GM12891 (cell line): ENCODE data around the gene KLK12.

Experiments used
- DNase-seq: peaks from one replicate; pipeline ENCODE4 v3.0.0; 2011; ENCODE audit warnings: low spot score; ENCODE audit not compliant: insufficient read length
- FAIRE-seq: peaks from 2 replicates; lab custom pipeline; 2011; peaks lifted over from hg19 to GRCh38; lab: Jason Lieb, UNC
- PAX5 ChIP-seq: IDR thresholded peaks from 2 replicates; pipeline ENCODE4 v1.6.1; 2011; ENCODE audit warnings: low read length, moderate library complexity, mild to moderate bottlenecking; ENCODE audit not compliant: insufficient read depth, severe bottlenecking
- POLR2A ChIP-seq: IDR thresholded peaks from 2 replicates; pipeline ENCODE4 v1.6.1; 2011; ENCODE audit warnings: low read depth, low read length, control low read depth
- POLR2AphosphoS5 ChIP-seq: IDR thresholded peaks from 2 replicates; pipeline ENCODE4 v1.6.1; 2011; ENCODE audit warnings: low read depth, low read length, control low read depth
- POU2F2 ChIP-seq: IDR thresholded peaks from 2 replicates; pipeline ENCODE4 v1.6.1; 2011; ENCODE audit warnings: low read depth, mild to moderate bottlenecking, control low read depth, low read length, moderate library complexity
- SPI1 ChIP-seq: IDR thresholded peaks from 2 replicates; pipeline ENCODE4 v1.6.1; 2011; ENCODE audit warnings: low read depth, low read length, control low read depth
- TAF1 ChIP-seq: IDR thresholded peaks from 2 replicates; pipeline ENCODE4 v1.6.1; 2011; ENCODE audit warnings: low read depth, low read length, control low read depth

Gene KLK12

GRCh38 chr19:51071095-51071405 is 36.2 kb upstream of the KLK12 start:
- no peak for FAIRE-seq
- no peak for DNase-seq
- TF ChIP-seq POLR2AphosphoS5 (no peak), POU2F2 (no peak), SPI1 (no peak), PAX5 (no peak), TAF1 (no peak), POLR2A (no peak)

- TF ChIP-seq PAX5 (no peak), SPI1 (no peak), POLR2AphosphoS5 (no peak), POU2F2 (no peak), POLR2A (no peak), TAF1 (no peak)
- FAIRE-seq: no peak
- no peak for DNase-seq
These were observed 35.7 kb upstream of the KLK12 start for GRCh38 chr19:51070334-51071094.

- DNase-seq (no peak), FAIRE-seq (no peak)
- no peak for TF ChIP-seq POLR2A
- no peak for TF ChIP-seq POLR2AphosphoS5
- TF ChIP-seq POU2F2: no peak
- no peak for TF ChIP-seq PAX5
- TF ChIP-seq SPI1: no peak
- no peak for TF ChIP-seq TAF1
These were observed 31.8 kb upstream of the KLK12 start for GRCh38 chr19:51066393-51067186.

DNA sequence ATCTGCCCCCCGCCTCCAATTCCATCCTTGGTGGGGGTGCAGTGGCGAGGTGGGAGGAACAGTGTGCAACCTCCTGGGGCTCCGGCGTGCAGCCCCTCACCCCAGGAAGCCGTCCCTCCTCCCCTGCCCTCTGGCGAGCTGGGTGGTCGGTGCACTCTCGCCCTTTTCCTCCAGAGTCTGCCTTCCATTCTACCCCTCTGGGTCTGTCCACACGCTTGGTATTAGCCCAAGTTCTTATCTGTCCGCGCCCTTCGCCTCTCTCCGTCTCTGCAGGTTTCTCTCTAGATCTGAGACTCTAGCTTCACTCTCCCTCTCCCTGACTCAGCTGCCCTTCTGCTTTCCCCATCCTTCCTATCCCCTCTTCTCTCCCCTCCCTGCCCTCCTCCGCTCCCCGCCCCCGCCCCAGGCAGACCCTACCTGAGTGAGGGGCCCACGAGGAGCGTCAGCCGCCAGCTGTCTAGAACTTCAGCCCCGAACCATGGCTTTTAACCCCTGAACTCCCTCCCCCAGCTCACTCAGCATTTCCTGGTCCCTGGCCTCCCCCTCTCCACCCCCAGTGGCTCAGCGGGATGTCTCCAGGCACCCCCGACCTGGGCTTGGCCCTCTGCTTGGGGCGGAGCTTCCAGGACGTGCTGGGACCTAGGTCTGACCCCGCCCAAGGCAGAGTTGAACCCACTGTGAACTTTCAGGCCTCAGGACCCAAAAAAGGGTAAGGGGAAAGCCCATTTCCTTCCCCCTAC is 30.6 kb upstream of the KLK12 start:
- no peak for DNase-seq
- FAIRE-seq: no peak
- no peak for TF ChIP-seq POU2F2
- TF ChIP-seq POLR2AphosphoS5: no peak
- TF ChIP-seq POLR2A: no peak
- TF ChIP-seq TAF1: no peak
- no peak for TF ChIP-seq SPI1
- no peak for TF ChIP-seq PAX5

DNA sequence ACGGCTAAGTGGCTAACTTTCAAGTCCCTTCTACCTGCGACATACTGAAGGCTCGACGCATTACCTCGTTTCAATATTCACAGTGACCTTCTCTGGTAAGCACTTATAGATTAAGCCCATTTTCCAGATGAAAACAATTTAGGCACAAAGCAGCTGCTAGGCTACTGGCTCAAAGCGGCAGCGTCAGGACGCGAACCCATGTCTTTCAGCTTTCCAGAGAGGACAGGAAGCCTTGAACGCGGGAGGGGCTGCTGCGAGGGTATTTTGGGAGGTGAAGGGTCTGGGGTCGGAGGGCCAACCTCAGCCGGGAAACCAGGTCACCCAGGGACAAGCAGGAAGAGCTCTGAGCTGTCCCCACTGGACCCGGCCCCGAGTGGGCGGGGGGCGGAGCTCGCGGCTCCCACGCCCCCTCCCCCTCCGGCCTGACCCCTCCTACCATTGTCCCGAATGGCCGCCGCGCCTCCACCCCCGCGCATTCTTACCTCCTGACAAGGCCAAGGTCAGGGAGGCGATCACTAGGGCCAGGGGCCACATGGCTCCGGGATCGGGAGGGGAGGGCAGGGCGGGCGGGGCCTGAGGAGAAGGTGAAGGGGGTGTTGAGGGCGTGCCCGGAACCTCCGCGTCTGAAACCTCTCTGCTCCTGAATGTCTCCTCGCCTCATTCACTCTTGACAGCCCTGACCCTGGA is 29.9 kb upstream of the KLK12 start, which contains the start of gene KLK13:
Gene KLK13 (minus strand): TSS at position 559 of the 687 bp plus-strand sequence. CDS start 25 bp downstream, at position 534.
- TF ChIP-seq TAF1 (no peak), PAX5 (no peak), POLR2A (no peak), SPI1 (no peak), POLR2AphosphoS5 (no peak), POU2F2 (no peak)
- no peak for FAIRE-seq
- DNase-seq: no peak

DNA sequence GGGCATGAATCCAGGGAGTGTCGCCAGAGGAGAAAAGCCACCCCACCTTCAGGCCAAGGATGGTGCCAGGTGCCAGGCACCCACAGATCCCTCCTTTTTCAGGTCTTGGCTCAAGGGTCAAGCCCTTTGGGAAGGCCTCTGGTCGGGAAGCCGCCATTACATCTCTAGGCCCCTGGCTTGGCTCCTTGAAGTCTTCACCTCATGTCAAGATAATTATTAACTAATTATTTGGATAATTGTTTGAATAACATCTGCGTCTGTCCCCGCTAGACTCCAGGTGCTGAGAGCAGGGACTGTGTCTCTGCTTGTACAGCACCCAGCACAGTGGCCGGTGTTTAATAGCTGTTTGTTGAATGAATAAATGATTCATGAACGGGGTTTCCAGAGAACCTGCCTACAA is 28.9 kb upstream of the KLK12 start:
- TF ChIP-seq PAX5 (no peak), POLR2AphosphoS5 (no peak)
- DNase-seq (no peak), FAIRE-seq (no peak)

- TF ChIP-seq SPI1 (no peak), POLR2A (no peak), PAX5 (no peak), POU2F2 (no peak), TAF1 (no peak), POLR2AphosphoS5 (no peak)
- FAIRE-seq: no peak
- DNase-seq: no peak
These were observed 26.2 kb upstream of the KLK12 start for GRCh38 chr19:51060973-51061372.

- DNase-seq: no peak
- no peak for FAIRE-seq
- TF ChIP-seq TAF1: no peak
- TF ChIP-seq SPI1: no peak
- no peak for TF ChIP-seq PAX5
- no peak for TF ChIP-seq POU2F2
- TF ChIP-seq POLR2AphosphoS5: no peak
- TF ChIP-seq POLR2A: no peak
These were observed 25.5 kb upstream of the KLK12 start for GRCh38 chr19:51060336-51060735.

- no peak for DNase-seq
- TF ChIP-seq TAF1: no peak
- TF ChIP-seq SPI1: no peak
- no peak for TF ChIP-seq PAX5
- no peak for TF ChIP-seq POU2F2
- TF ChIP-seq POLR2A: no peak
- FAIRE-seq: no peak
These were observed 24.9 kb upstream of the KLK12 start for GRCh38 chr19:51059715-51060114.
